Measurements from ENCODE around the gene GPC5. TPM values are rescaled to one million over a fixed set of nuclear protein-coding genes. Genes with fewer than 3 reads are reported as not detected.

Gene GPC5
- total RNA-seq, 4 donors from 2014 or later, result 0.47 TPM; not detected in 3

- H3K4me3 ChIP-seq, result no peak overlapping the region
- no peaks in the 10 kb centered on the region for H3K27me3 ChIP-seq
- no peaks in the 10 kb centered on the region for H3K9me3 ChIP-seq
- TF ChIP-seq POLR2AphosphoS5 (IDR thresholded peaks at IDR 0.05) (no peak), CTCF (IDR thresholded peaks at IDR 0.05) (no peak), POLR2A (IDR thresholded peaks at IDR 0.05) (no peak), EP300 (IDR thresholded peaks at IDR 0.05) (no peak)
- H3K27ac ChIP-seq, result no peak overlapping the region
- 93 to 97% methylated on average over 5 to 7 of the region's 7 CpGs for WGBS, 2 donors (ENCODE audit: low coverage in 1 of 2)
- ATAC-seq, result no peak
- no peaks in the 10 kb centered on the region for H3K36me3 ChIP-seq
- H3K4me1 ChIP-seq, result no peaks in the 10 kb centered on the region
Observed at GRCh38 chr13:92656648-92657047, 1258.2 kb downstream of the GPC5 start.

- Histone ChIP-seq H3K9me3 (no peaks in the 10 kb centered on the region), H3K27ac (no peak overlapping the region), H3K27me3 (no peaks in the 10 kb centered on the region), H3K4me1 (no peaks in the 10 kb centered on the region), H3K36me3 (no peaks in the 10 kb centered on the region), H3K4me3 (no peak overlapping the region)
- no peak for TF ChIP-seq CTCF (IDR thresholded peaks at IDR 0.05)
- no peak for TF ChIP-seq POLR2AphosphoS5 (IDR thresholded peaks at IDR 0.05)
- TF ChIP-seq EP300 (IDR thresholded peaks at IDR 0.05), result no peak
- no peak for TF ChIP-seq POLR2A (IDR thresholded peaks at IDR 0.05)
- no peak for ATAC-seq
Observed at GRCh38 chr13:92657565-92657964, 1259.1 kb downstream of the GPC5 start.

GRCh38 chr13:92658293-92658692 is 1259.9 kb downstream of the GPC5 start:
- H3K27ac ChIP-seq, result no peak overlapping the region
- H3K27me3 ChIP-seq, result no peaks in the 10 kb centered on the region
- no peaks in the 10 kb centered on the region for H3K9me3 ChIP-seq
- no peaks in the 10 kb centered on the region for H3K36me3 ChIP-seq
- no peak overlapping the region for H3K4me3 ChIP-seq
- TF ChIP-seq POLR2AphosphoS5 (IDR thresholded peaks at IDR 0.05) (no peak), EP300 (IDR thresholded peaks at IDR 0.05) (no peak), POLR2A (IDR thresholded peaks at IDR 0.05) (no peak), CTCF (IDR thresholded peaks at IDR 0.05) (no peak)
- 81 to 83% methylated on average over 5 of the region's 5 CpGs for WGBS, 2 donors (ENCODE audit: low coverage in 1 of 2)
- no peaks in the 10 kb centered on the region for H3K4me1 ChIP-seq
- no peak for ATAC-seq

- no peaks in the 10 kb centered on the region for H3K27me3 ChIP-seq
- no peaks in the 10 kb centered on the region for H3K36me3 ChIP-seq
- WGBS, 2 donors (ENCODE audit: low coverage in 1 of 2), result 72 to 83% methylated on average over 1 of the region's 1 CpG
- no peaks in the 10 kb centered on the region for H3K4me1 ChIP-seq
- ATAC-seq, result no peak
- no peak overlapping the region for H3K4me3 ChIP-seq
- H3K9me3 ChIP-seq, result no peaks in the 10 kb centered on the region
- H3K27ac ChIP-seq, result no peak overlapping the region
- TF ChIP-seq POLR2AphosphoS5 (IDR thresholded peaks at IDR 0.05) (no peak), CTCF (IDR thresholded peaks at IDR 0.05) (no peak), EP300 (IDR thresholded peaks at IDR 0.05) (no peak), POLR2A (IDR thresholded peaks at IDR 0.05) (no peak)
Observed at GRCh38 chr13:92661406-92661805, 1263.0 kb downstream of the GPC5 start.

GRCh38 chr13:92668157-92668556 is 1269.7 kb downstream of the GPC5 start:
- no peak overlapping the region for H3K27ac ChIP-seq
- no peak for ATAC-seq
- H3K9me3 ChIP-seq, result peaks cover 0 to 4% (median 0%) of the 10 kb centered on the region in 3 donors
- no peak overlapping the region for H3K4me3 ChIP-seq
- no peaks in the 10 kb centered on the region for H3K4me1 ChIP-seq
- no peak for TF ChIP-seq EP300 (IDR thresholded peaks at IDR 0.05)
- TF ChIP-seq POLR2AphosphoS5 (IDR thresholded peaks at IDR 0.05), result no peak
- TF ChIP-seq POLR2A (IDR thresholded peaks at IDR 0.05), result no peak
- H3K36me3 ChIP-seq, result no peaks in the 10 kb centered on the region
- no peaks in the 10 kb centered on the region for H3K27me3 ChIP-seq
